ENCODE data around the gene ITCH.

ITCH gene

DNA sequence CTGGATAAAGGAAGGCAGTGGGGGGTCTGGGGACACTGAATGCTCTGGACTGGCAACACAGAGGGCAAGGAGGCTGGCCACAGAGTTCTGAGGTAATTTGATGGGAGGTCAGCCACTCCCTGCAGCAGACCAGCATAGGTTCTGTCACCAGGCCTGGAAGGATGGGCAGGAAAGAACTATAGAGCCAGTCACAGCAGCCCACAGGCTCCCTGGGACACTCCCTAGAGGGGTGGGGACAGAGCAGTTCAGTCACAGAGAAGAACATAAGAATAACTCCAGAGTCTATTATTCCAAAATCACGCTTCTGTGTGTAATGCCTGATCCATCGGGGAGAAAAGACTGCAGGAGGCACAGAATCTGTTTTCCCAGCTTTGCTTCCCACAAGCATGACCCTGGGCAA lies 172.8 kb downstream of the ITCH start:
- no peak for DNase-seq

DNA sequence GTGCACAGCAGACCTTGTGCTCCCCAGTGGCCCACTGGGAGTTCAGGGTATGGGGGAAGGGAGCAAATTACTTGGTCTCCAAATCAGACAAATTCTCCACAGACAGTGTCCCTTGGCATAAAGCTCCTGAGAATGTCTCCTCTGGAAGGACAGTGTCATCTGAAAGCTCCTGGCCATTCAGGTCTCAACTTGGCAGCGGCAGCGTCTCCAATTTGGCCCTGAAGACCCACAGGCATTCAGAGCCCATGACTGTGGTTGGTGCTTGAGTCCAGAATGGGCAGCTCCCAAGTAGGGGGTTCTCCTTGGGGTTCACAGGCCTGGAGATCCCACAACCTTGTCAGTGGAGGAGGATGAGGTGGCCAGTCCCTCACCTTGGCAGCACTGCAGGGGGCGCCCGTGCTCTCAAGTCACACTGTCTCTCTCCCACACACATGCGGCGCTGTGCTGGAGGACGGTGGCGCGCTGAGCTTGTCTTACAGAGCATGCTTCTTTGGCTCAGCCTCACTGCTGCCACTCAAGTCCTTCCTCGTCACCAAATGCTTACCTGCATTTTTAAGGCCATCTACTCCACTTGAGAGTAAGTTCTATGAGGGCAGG lies 173.8 kb downstream of the ITCH start:
- peak; percentile 44 for DNase-seq

DNA sequence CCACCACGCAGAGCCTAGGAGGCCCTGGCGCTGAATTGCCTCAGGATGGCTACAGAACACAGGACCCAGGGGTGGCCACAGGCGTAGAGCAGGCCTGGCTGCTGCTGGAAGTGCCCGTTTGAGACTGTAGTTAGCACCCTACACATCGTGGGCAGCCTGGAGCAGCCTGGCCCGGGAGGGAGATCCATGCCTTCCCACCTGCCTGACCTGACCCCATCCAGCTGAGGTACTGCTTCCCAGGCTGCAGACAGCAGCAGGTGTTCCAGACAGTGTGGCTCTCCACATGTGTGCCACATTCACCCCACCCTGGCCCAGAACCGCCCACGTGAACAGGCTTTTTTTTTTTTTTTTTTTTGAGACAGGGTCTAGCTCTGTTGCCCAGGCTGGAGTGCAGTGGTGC lies 174.6 kb downstream of the ITCH start:
- DNase-seq, result no peak

DNA sequence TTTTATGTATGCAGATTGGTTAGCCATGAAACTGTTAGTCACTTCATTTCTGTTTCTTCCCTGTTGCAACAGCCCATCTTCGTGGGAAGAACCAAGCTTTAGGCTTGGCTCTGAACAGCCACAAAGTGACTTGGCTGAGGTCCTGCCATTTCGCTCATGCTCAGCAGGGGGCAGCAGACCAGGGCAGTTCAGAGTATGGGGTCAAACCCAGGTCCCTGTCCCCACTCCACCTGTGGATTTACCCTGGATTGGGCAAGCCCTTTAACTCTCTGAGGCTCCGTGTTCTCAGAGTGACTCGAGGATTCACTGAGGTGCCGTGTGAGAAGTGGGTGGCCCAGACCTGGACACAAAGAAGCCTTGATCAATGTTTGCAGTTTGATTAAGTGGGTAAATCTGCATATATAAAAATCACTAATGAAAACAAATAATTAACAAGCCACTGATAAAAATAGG lies 175.6 kb downstream of the ITCH start:
- peak; percentile 82 for DNase-seq

DNA sequence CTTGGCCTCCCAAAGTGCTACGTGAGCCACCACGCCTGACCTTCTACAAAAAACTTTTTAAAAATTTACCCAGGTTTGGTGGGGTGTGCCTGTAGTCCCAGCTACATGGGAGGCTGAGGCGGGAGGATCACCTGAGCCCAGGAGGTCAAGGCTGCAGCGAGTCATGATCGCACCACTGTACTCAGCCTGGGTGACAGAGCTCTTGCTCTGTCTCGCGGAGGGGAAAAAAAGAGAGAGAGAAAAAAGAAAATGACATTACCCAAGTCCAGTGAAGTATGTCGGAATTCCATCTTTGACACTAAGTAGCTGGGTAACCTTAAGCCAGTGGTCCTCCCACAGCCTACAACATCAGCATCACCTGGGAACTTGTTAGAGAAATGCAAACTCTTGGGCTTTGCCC lies 176.7 kb downstream of the ITCH start:
- no peak for DNase-seq

DNA sequence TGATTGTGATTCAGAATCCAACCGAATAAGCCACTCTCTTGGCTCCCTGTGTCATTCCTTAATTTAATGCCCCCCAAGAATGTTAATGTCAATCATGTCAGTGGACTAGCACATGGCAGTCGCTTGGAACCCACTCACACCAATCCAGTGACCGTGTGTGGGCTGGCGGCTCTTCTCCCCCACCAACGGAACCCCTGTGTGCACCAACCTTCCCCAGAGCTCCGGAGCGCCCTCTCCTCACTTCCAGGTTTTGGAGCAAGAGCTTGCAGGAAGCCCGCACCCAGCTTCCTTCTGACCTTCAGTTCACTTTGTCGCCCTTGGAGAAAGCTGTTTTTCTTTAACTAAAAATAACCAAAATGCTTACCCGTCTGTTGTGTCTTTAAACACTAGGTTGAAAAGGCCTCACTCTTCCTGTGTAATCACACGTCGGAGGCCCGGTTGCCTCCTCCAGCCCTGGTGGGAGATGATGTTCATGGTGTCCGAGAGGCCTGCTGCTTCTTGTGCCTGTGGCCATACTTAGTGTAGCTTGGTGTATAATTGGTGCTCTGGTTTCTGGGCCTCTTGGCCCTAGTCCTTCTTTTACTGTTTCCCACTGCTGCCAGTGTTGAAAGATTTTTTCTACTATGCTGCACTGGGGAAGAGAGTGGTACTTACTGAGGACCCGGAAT lies 177.7 kb downstream of the ITCH start:
- no peak for DNase-seq

DNA sequence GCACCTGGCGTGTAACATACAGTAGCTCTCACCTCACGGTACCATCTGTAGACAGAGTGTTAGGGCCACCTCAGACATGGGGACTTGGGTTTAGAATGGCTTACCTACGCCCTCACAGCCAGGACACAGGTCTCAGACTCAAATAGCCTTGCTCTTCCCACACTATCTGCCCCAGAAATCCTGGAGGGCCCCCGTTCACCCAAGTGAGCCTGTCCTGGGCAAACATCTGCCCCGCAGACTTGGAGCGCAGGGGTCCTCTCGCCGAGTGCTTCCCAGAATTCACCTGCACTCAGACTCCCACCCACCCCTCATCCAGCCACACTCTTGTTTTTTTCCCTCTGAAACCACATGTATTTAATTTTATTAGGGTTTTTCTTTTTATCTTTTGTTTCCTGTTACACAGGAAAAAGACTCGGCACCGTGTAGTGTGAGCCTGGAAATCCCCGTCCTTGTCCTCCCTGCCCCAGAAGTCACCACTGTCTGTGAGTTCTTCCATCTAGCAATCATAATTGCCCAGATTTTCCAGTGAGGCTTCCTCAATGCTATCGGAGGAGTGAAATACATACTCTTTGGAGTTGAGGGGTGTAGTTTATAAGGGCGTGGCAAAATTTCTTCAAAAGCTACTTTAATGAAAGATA lies 178.3 kb downstream of the ITCH start:
- DNase-seq, result no peak

DNA sequence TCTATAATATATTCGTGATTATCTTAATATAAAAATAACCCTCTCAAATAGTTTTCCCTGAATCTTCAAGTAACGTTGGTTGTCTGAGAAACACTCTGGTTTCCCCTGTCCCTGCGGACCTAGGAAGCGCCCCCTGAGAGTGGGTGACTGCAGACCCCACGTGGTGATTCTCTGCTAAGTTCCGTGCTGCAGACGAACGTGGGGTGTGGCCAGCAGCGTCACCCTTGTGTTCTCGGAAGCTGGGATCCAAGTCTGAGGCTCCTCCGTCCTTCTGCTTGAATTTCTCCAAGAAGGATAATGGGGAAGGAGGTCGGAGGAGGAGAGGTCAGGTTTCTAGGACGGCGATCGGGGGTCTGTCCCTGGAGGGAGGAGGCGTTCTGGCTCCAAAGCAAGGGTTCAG lies 178.8 kb downstream of the ITCH start:
- no peak for DNase-seq

DNA sequence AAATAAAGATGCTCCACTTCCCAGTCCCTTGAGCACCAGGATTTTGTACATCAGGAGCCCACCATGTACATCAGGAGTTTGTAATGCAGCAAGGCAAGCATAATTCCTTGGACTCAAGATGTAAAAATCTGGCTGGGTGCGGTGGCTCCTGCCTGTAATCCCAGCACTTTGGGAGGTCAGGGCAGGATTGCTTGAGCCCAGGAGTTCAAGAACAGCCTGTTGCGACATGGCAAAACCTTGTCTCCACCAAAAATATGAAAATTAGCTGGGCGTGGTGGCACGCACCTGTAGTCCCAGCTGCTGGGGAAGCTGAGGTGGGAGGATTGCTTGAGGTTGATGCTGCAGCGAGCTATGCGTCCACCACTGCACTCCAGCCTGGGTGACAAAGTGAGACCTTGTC lies 179.4 kb downstream of the ITCH start:
- no peak for DNase-seq

DNA sequence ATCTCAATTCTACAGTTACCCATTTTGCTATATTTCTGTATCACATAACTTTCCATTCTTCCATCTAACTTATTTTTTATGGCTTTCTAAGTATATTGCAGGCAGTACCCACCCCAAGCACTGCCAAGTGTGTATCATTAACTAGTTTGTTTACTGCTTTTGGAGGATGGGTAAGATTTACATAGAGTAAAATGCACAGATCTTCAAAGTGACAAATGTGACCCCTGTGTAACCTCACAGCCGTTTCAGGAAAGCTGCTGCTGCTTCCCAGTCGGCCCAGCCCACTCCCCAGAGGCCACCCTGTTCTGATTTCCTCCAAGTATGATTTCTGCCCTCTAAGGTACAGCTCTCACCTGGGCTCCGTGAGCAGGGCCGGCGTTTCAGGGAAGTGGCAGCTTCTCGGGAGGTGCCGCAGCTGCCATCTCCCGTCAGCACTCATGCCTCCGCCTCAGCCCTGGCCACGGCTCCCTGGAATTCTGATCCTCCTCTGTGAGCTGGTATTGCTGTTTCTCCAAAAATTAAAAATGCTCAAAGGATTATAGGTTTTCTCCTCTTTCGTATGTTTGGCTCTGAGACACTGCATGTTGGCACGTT lies 180.5 kb downstream of the ITCH start:
- no peak for DNase-seq

DNA sequence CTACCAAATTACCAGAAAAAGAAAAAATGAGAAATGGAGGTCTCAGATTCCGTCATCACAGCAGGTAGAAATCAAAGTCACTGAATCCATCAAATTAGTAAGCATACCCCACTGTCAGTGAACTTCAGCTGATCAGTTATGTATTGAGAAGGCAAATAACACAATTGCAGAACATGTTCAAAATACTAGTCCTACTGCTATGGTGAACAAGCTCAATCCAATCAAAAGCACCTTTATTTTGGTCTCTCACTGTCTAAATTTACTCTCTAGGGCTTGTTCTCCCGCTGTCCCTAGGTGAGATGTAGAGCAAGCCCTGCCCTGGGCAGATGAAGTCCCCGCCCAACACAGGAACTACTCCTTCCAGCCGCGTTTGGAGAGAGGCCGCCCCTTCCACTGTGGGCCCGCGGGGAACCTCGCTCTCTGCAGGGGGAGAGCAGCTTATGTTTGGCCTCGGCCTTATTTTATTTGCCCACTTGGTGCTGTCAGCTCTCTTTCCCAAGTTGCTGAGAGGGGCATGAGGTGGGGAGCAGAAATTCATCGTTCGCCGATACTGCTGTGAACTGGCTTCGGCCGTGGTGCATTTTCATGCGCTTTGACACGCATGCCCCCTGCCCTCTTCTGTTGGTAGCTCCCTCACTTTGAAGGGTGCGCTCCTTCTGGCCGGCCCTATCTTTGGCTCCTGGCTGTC lies 181.2 kb downstream of the ITCH start:
- no peak for DNase-seq

DNA sequence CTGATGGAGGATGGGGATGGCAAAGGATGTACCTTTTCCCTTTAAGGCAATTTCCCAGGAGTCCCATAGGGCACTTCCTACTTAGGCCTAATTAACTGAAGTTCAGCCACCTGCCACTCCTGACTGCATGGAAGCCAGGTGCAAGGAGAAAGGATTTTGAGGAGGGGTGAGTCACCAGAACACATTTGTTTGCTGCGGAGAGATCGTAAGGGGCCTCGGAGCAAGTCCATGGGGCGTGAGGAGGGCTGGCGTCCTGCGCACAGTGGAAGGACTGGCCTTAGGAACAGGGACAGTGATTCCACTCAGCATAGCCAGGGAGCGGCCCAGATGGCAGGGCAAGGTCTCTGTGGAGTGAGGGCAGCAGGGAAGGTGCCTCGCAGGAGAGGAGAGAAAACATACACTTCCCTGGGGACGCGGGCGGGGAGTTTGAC lies 183.7 kb downstream of the ITCH start:
- no peak for DNase-seq

DNA sequence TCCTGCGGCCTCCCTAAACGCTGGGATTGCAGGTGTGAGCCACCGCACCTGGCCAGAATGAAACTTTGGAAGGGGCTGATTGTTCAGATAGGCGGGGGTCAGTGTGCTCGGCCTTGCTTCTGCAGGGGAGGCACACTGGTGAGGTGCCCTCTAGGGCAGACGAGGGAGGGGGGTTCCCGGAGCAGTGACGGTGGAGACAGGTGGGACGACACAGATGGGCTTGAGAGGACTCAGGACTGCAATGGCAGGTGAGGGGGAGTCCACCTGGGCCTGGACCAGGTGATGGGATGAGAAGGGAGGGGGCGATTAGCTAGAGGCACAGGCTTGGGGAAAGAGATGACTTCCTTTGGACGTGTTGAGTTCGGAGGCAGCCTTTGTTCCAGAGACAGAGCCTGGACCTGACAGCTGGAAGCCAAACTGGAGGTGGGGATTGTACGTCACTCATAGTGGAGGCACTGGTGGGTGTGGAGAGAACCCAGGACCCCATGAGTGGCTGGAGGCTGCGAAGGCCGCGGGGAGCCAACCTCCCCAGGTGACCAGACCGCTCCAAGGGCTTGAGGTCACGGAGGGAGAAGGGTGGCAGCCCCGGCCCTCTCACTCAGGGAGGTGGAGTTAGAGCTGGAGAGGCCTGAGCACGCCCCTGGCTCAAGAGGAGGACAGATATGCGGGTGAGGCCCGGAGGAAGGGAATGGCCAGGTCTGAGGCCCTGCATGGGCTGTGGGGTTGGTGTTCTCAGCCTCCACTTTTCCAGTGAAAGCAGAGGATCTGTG lies 185.0 kb downstream of the ITCH start:
- no peak for DNase-seq

DNA sequence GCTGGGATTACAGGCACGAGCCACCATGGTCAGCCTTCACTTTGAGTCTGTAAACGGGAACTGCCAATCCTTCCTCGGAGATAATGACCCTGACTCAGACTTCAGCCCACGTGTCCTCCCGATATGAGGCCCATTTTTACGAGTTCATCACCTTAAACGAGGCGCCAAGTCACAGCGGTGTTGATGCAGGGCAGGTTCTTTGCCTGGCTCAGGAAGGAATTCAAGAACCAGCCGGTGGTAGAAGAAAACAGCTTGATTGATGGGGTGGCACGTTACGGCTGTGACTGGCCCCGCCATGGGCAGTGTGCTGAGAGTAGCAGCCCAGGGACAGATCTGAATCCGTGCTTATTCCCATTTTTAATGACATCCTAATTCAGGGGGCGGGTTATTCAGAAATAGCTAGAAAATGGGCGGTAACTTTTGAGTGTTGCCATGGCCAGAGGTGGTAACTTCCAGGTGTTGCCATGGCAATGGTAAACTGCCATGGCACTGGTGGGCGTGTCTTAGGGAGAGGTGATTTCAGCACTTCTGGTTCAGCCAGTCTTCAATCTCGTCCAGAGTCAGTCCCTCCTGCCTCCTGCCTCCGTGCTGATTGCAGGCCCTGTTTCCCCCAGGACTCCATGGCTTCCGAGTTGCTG lies 186.3 kb downstream of the ITCH start:
- peak; percentile 8 for DNase-seq

DNA sequence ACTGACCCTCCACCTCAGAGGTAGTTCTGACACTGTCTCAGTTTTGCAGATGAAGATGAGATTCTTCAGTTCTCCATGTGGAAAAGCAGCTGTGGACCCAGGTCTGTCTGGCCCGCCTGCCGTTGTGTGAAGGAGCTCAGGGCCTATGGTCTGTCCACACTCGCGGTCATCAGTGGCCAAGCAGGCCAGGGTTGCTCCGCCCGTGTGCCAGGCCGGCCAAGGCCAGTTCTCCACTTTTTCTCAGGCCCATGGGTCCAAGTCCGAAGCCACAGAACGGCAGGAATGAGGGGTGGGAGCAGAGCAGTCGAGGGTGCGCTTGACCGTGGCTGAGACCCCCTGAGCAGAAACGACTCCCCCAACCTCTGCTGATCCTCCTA lies 186.8 kb downstream of the ITCH start:
- DNase-seq, result no peak

DNA sequence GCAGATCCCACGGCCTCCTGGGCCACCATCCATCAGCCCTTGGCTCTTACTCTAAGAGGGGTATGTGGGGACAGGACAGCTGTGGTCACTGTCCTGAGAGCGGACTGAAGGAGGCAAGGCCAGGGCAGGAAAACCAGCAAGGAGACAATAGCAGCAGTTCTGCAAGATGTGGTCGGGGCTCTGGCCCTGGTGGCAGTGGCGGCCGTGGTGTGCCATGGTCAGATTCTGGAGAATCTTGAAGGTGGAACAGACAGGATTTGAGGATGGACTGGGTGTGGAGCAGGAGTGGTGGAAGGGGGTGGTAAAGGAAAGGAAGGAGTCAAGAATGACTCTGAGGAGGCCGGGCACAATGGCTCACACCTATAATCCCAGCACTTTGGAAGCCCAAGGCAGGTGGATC lies 189.5 kb downstream of the ITCH start:
- DNase-seq, result no peak

DNA sequence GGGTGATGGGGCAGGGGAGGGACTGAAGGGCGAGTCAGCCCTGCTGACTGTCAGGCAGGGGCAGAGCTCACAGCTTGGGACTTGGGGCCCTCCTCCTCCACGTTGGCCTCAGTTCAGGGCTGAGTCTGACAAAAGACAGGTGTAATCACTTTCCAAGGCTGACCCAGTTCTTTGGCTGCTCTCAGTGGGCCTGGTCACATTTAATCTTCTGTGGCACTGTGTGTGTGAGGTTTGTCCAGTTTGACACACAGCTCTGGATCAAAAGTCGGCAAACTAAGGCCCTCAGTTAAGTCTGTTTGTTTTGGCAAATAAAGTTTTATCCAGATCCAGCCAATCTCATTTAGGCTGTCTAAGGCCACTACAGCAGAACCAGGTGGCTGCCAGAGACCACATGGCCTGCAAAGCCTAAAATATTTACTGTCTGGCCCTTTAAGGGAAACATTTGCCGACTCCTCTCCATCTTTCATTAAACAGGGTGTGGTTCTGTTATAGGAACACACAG lies 190.3 kb downstream of the ITCH start:
- DNase-seq, result no peak

DNA sequence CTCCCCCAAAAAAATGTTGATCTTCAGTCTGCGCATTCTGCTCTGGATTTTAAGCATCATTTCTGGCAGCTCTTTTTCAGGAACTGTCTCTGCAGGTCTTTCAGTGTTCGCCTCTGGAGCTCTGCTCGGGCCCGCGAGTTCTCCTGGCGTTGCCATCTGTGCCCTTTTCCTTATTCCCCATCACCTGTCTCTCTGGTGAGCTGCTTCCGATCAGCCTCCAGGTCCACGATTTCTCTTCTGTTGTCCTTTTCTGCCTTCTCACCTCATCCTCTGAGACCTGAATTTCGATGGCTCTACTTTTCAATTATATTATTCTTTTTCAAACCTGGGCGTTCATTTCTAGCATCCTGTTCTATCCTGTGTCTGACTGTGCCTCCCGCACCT lies 194.9 kb downstream of the ITCH start:
- DNase-seq, result no peak

DNA sequence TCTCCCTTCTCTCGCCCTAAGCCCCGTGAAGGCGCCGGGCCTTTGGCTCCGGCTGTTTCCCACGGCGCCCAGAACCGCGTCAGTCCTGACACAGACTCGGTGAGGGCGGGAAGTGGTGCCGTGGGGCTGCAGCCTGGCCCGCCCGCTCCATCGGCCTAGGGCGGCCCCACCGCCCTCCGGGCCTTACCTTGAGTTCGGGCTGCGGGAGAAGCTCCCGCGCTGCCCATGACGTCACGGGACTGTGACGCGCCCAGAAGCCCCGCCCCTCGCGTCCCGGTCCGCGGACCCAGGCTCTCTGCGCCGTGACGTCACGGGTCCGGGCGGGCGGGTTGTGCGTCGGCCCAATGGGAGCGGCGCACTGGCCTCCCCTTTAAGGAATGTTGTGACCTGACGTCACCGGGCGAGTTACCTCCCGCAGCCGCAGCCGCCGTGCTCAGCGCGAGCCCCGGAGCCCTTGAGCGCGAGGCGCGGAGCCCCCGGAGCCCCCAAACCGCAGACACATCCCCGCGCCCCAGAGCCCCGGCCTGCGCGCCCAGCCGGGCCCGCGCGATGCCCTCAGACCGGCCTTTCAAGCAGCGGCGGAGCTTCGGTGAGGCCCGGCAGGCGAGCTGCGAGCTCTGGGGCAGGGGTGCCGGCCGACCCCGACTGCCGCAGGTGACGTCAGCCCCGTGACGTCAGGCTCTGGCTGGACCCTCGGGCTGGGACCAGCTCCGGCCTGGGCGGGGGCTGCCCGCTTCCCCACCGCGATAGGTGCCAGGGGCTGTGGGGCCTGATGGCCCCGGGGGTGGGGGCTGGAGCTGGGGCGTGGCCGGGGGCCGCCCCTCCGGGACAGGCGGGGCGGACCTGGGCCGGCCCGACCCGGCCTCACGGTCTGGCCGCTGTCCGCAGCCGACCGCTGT lies 195.5 kb downstream of the ITCH start, which contains the start of gene MAP1LC3A:
MAP1LC3A (plus strand) TSS at position 399 of the 899 bp plus-strand sequence; CDS start at position 550, 151 bp downstream.
- no peak for DNase-seq

DNA sequence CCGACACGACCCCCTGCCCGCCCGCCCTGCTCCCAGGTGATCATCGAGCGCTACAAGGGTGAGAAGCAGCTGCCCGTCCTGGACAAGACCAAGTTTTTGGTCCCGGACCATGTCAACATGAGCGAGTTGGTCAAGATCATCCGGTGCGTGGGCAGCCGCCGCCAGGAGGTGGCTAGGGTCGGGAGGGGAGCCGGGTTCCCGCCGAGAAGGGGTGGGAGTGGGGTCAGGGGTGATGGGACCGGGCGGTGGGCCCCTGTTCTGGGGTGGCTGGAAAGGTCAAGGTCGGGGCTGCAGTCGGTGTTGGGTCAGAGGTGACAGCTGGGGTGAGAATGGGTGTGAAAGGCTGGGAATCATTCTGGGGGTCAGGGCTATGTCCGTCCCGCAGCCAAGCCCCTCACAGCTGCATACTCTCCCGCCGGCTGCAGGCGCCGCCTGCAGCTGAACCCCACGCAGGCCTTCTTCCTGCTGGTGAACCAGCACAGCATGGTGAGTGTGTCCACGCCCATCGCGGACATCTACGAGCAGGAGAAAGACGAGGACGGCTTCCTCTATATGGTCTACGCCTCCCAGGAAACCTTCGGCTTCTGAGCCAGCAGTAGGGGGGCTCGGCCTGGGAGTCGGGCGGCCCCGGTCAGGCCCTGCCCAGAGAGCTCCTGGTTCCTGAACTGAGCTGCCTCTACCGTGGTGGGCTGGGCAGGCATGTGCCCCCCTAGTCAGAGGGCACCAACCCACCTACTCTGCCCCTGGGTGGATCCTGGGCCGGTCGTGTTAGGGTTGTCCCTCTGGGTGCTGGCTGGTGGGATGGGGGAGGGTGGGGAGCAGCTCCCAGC lies 196.5 kb downstream of the ITCH start:
- DNase-seq, result no peak
